Loucy (cell line): ENCODE results near the gene AHCYL1.

Experiments
- H2AFZ ChIP-seq: fragments of 200-600 bp; sonication (generic); 2 replicates; pipeline ENCODE4 v1.6.0; 2016; ENCODE audit warnings: antibody characterized with exemption, mild to moderate bottlenecking, low read length, moderate library complexity
- H3F3A ChIP-seq: fragments of 200-600 bp; 2 replicates; pipeline ENCODE4 v1.6.0; 2016; ENCODE audit warnings: antibody characterized with exemption, low read depth, mild to moderate bottlenecking
- H3K27me3 ChIP-seq: fragments of 200-600 bp; sonication (generic); 2 replicates; pipeline ENCODE4 v1.6.1; 2014; ENCODE audit warnings: low read length, mild to moderate bottlenecking; ENCODE audit not compliant: insufficient read depth, poor library complexity, severe bottlenecking
- H3K36me3 ChIP-seq: fragments of 200-600 bp; sonication (generic); 2 replicates; pipeline ENCODE4 v1.6.1; 2016; ENCODE audit warnings: low read length; ENCODE audit not compliant: insufficient read depth
- H3K4me1 ChIP-seq: fragments of 200-600 bp; sonication (generic); 2 replicates; pipeline ENCODE4 v1.5.1; 2014; ENCODE audit warnings: low read length, mild to moderate bottlenecking; ENCODE audit not compliant: insufficient read depth, poor library complexity, severe bottlenecking
- H3K4me2 ChIP-seq: fragments of 200-600 bp; sonication (generic); 2 replicates; pipeline ENCODE4 v1.6.0; 2014; ENCODE audit warnings: antibody characterized with exemption, low read length, low read depth, mild to moderate bottlenecking; ENCODE audit not compliant: poor library complexity, severe bottlenecking
- H3K4me3 ChIP-seq: fragments of 200-600 bp; sonication (generic); 2 replicates; pipeline ENCODE4 v1.5.1; 2014; ENCODE audit warnings: low read length, mild to moderate bottlenecking, mixed read lengths; ENCODE audit not compliant: poor library complexity, severe bottlenecking
- H3K79me2 ChIP-seq: fragments of 200-600 bp; sonication (generic); 2 replicates; pipeline ENCODE4 v1.6.1; 2014; ENCODE audit warnings: low read length; ENCODE audit not compliant: insufficient read depth
- H3K9ac ChIP-seq: fragments of 200-600 bp; sonication (generic); 2 replicates; pipeline ENCODE4 v1.6.0; 2014; ENCODE audit warnings: mild to moderate bottlenecking, low read depth, low read length, moderate library complexity; ENCODE audit not compliant: poor library complexity, severe bottlenecking
- H3K9me2 ChIP-seq: fragments of 200-600 bp; sonication (generic); replicated peaks from 2 replicates; pipeline ENCODE4 v1.6.1; 2016; ENCODE audit warnings: low read depth, low read length, mixed read lengths
- H3K9me3 ChIP-seq: fragments of 200-600 bp; sonication (generic); 2 replicates; pipeline ENCODE4 v1.6.1; 2014; ENCODE audit warnings: mild to moderate bottlenecking, antibody characterized with exemption, low read length, low read depth; ENCODE audit not compliant: insufficient read depth
- H4K20me1 ChIP-seq: fragments of 200-600 bp; sonication (generic); 2 replicates; pipeline ENCODE4 v1.6.0; 2014; ENCODE audit warnings: antibody characterized with exemption, low read length, mild to moderate bottlenecking; ENCODE audit not compliant: insufficient read depth, poor library complexity, severe bottlenecking
- EZH2phosphoT487 ChIP-seq: fragments of 200-600 bp; IDR thresholded peaks from 2 replicates; pipeline ENCODE4 v1.6.1; 2018; ENCODE audit warnings: antibody characterized with exemption, mild to moderate bottlenecking, moderate library complexity, borderline replicate concordance
- TF ChIP-seq, protein P1 (sequence below): fragments of 200-600 bp; sonication (generic); conservative IDR thresholded peaks from 2 replicates; pipeline ENCODE4 v1.5.1; 2014; ENCODE audit warnings: mild to moderate bottlenecking, antibody characterized with exemption, low read length

AHCYL1 gene

DNA sequence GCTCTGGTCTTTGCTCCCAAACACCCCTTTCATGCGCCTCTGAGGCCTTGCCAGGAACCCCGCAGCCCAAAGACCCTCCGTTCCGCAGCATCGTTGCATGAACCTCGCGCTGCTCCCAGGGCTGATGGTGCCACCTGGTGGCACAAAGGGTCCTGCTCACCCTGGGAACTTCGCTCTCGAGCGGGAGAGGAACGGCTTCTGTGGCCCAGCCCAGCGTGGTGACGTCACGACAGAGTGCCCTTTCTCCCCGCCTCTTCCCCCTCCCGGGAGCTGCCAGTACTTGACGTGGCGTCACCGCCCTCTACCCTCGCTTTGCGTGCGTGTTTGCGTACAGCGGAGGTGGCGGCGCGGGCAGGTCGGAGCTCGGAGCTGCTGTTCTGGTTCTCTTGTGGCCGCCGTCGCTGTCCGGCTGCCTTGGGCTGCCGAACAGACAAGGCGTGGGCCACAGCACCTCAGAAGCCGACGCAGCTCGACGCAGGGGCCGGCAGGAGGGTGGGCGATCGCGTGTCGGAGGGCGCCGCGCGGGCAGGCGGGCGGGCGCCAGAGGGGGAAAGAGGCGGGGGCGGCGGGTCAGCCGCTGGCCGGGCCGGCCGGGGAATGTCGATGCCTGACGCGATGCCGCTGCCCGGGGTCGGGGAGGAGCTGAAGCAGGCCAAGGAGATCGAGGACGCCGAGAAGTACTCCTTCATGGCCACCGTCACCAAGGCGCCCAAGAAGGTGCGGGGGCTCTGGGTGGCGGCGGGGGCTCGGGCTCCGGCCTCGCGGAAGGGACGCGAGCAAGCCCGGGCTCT, at the start of gene AHCYL1:
AHCYL1 (plus strand) TSS at position 310 of the 791 bp plus-strand sequence; CDS start at position 598, 288 bp downstream.
- H3F3A ChIP-seq, result no peaks in the 10 kb centered on the region
- H3K4me1 ChIP-seq, result peaks cover 49% of the 10 kb centered on the region
- H3K9me3 ChIP-seq, result no peaks in the 10 kb centered on the region
- H3K9me2 ChIP-seq, result no peaks in the 10 kb centered on the region
- peak within 1 kb of the TSS; percentile 94 for H3K9ac ChIP-seq
- peak within 1 kb of the TSS; percentile 98 for H3K4me2 ChIP-seq
- peaks cover 42% of the 10 kb centered on the region for H4K20me1 ChIP-seq
- peaks cover 6% of the 10 kb centered on the region for H3K27me3 ChIP-seq
- H3K36me3 ChIP-seq, result no peaks in the 10 kb centered on the region
- H3K79me2 ChIP-seq, result peaks cover 49% of the 10 kb centered on the region
- peak within 1 kb of the TSS; percentile 95 for H3K4me3 ChIP-seq
- H2AFZ ChIP-seq, result peak within 1 kb of the TSS; percentile 58
- TF ChIP-seq EZH2phosphoT487, result no peak
- TF ChIP-seq, protein P1, sequence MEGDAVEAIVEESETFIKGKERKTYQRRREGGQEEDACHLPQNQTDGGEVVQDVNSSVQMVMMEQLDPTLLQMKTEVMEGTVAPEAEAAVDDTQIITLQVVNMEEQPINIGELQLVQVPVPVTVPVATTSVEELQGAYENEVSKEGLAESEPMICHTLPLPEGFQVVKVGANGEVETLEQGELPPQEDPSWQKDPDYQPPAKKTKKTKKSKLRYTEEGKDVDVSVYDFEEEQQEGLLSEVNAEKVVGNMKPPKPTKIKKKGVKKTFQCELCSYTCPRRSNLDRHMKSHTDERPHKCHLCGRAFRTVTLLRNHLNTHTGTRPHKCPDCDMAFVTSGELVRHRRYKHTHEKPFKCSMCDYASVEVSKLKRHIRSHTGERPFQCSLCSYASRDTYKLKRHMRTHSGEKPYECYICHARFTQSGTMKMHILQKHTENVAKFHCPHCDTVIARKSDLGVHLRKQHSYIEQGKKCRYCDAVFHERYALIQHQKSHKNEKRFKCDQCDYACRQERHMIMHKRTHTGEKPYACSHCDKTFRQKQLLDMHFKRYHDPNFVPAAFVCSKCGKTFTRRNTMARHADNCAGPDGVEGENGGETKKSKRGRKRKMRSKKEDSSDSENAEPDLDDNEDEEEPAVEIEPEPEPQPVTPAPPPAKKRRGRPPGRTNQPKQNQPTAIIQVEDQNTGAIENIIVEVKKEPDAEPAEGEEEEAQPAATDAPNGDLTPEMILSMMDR, result peak; percentile 93

DNA sequence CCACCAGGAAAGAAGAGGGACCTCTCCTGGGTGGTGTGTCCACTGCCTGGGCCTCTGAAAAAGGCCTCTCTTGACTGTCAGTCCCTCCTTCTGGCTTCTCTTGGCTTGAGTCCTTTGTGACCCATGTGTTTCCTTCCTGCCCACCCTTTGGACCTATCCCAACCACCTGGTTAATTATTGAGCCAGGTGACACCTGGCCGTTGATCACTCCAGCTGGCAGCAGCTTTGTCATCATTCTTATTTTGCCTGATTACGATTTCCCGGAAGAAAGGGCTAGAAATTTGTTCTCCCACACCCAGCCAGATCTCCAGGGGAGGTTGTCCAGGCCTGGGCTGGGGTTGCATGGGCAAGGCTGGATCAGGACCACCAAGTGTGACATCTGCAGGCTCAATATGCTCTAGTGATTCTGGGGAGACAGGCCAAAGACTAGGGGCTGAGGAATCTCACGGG, 49.1 kb upstream of the AHCYL1 start:
- no peak for TF ChIP-seq EZH2phosphoT487
- TF ChIP-seq, protein P1, result no peak
- Histone ChIP-seq H3K36me3 (peaks cover 2% of the 10 kb centered on the region; the same call in 1 of the 2 replicates), H3F3A (0 out of 2 replicates have a peak, but pooled peaks cover 10% of the 10 kb centered on the region), H4K20me1 (peaks cover 2% of the 10 kb centered on the region), H3K4me1 (peaks cover 13% of the 10 kb centered on the region), H3K4me3 (no peak overlapping the region), H3K9me2 (no peaks in the 10 kb centered on the region), H3K4me2 (no peak overlapping the region), H3K27me3 (no peaks in the 10 kb centered on the region), H3K9ac (no peak overlapping the region), H3K79me2 (no peaks in the 10 kb centered on the region), H3K9me3 (peaks cover 8% of the 10 kb centered on the region; the same call in 1 of the 2 replicates), H2AFZ (no peak overlapping the region)

DNA sequence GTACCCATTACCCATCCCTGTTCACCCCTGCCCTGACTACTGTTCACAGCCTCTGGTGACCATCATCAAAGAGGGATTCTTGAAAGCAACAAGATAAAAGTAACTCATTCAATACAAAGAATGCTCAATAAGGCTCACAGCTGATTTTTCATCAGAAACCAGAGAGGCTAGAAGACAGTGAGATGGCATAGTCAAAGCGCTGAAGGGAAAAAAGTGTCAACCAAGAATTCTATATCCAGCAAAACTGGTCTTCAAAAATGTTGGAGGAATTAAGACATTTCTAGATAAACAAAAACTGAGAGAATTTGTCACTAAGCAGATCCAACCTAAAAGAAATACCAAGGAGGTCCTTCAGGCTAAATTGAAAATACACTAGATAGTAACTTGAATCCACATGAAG, 46.8 kb upstream of the AHCYL1 start:
- Histone ChIP-seq H3K9ac (no peak overlapping the region), H3K4me2 (no peak overlapping the region), H3K36me3 (no peaks in the 10 kb centered on the region), H2AFZ (no peak overlapping the region), H3K27me3 (no peaks in the 10 kb centered on the region), H3F3A (no peaks in the 10 kb centered on the region), H4K20me1 (no peaks in the 10 kb centered on the region), H3K79me2 (no peaks in the 10 kb centered on the region), H3K4me3 (no peak overlapping the region), H3K9me3 (peaks cover 8% of the 10 kb centered on the region; the same call in 1 of the 2 replicates), H3K9me2 (no peaks in the 10 kb centered on the region), H3K4me1 (peaks cover 13% of the 10 kb centered on the region)
- TF ChIP-seq, protein P1, result no peak
- TF ChIP-seq EZH2phosphoT487, result no peak
